MCF 10A (cell line): ENCODE measurements around the gene PTPRR. TPM values are rescaled to one million over a fixed set of nuclear protein-coding genes. Genes with fewer than 3 reads are reported as not detected.

Experiments used
- BruUV-seq: library from RNA; stranded (reverse); fragments of 400-500 nt; replicated peaks from 2 replicates; lab custom pipeline; 2021; lab: Mats Ljungman, UMichigan
- CTCF ChIA-PET: fragments of 300-600 bp; sonication (Branson Sonifier 250); formaldehyde crosslinking; extraction: SDS; loops from one replicate; lab custom pipeline; 2021; ENCODE audit warnings: antibody characterized with exemption, inconsistent platforms; lab: Yijun Ruan, JAX
- POLR2A ChIA-PET: fragments of 300-600, 350-650 bp; sonication (Branson Sonifier 250); formaldehyde crosslinking; extraction: SDS; loops from one replicate; lab custom pipeline; 2020; ENCODE audit warnings: antibody characterized with exemption, inconsistent platforms; lab: Yijun Ruan, JAX
- DNase-seq: peaks from one replicate; pipeline ENCODE4 v3.0.0-alpha.2; 2018; ENCODE audit not compliant: unreplicated experiment
- H3K27ac Mint-ChIP-seq: one replicate; pipeline ENCODE4 v1.8.0; 2022; ENCODE audit warnings: mild to moderate bottlenecking, low read depth, mixed read lengths; ENCODE audit not compliant: unreplicated experiment
- H3K27me3 Mint-ChIP-seq: one replicate; pipeline ENCODE4 v1.8.0; 2022; ENCODE audit warnings: mixed read lengths; ENCODE audit not compliant: insufficient read depth, unreplicated experiment
- H3K36me3 Mint-ChIP-seq: one replicate; pipeline ENCODE4 v1.8.0; 2022; ENCODE audit warnings: mild to moderate bottlenecking, moderate library complexity, mixed read lengths; ENCODE audit not compliant: insufficient read depth, unreplicated experiment
- H3K4me1 Mint-ChIP-seq: one replicate; pipeline ENCODE4 v1.8.0; 2022; ENCODE audit warnings: mixed read lengths; ENCODE audit not compliant: insufficient read depth, unreplicated experiment
- H3K4me3 Mint-ChIP-seq: one replicate; pipeline ENCODE4 v1.8.0; 2022; ENCODE audit warnings: mild to moderate bottlenecking, moderate library complexity, mixed read lengths; ENCODE audit not compliant: unreplicated experiment
- H3K9me3 Mint-ChIP-seq: one replicate; pipeline ENCODE4 v1.8.0; 2022; ENCODE audit warnings: mixed read lengths; ENCODE audit not compliant: unreplicated experiment
- CTCF ChIP-seq: fragments of 200-600 bp; IDR thresholded peaks from one replicate; pipeline ENCODE4 v1.8.0; 2022; ENCODE audit warnings: antibody characterized with exemption, mild to moderate bottlenecking; ENCODE audit not compliant: unreplicated experiment
- intact Hi-C: fragments of 100-400 bp; cut with micrococcal nuclease; formaldehyde crosslinking; loops from 2 replicates; pipeline ENCODE4 v1.14.1; 2022
- total RNA-seq: library from RNA; stranded (reverse); gene quantifications from 2 replicates; pipeline ENCODE4 v1.2.3, GENCODE V29; 2022

PTPRR gene
- total RNA-seq, 1 experiment from 2014 or later: not detected

- intact Hi-C loops: no loop called here
- BruUV-seq: no TSS peak
- Mint-ChIP-seq H3K27me3 (no peaks in the 10 kb centered on the region), H3K9me3 (peaks cover 2% of the 10 kb centered on the region), H3K4me3 (no peak overlapping the region), H3K4me1 (peaks cover 12% of the 10 kb centered on the region), H3K36me3 (no peaks in the 10 kb centered on the region), H3K27ac (no peak overlapping the region)
- TF ChIP-seq CTCF: no peak
- POLR2A ChIA-PET: no interaction called here
- DNase-seq: no peak
- CTCF ChIA-PET: no interaction called here
Measured at GRCh38 chr12:70795608-70796007, 124.9 kb downstream of the PTPRR start.

- POLR2A ChIA-PET: interaction anchor here (0.7 to 1.9 kb wide), 2 partner anchors 11 to 13 kb away, joined by 4 read pairs; no protein-coding TSS in a partner anchor
- intact Hi-C loops: no loop called here
- Mint-ChIP-seq H3K36me3 (no peaks in the 10 kb centered on the region), H3K4me1 (peaks cover 12% of the 10 kb centered on the region), H3K4me3 (no peak overlapping the region), H3K9me3 (peaks cover 9% of the 10 kb centered on the region), H3K27me3 (no peaks in the 10 kb centered on the region), H3K27ac (no peak overlapping the region)
- no TSS peak for BruUV-seq
- no peak for DNase-seq
- CTCF ChIA-PET: interaction anchor here (0.7 kb wide), 1 partner anchor 30 kb away, joined by 3 read pairs; no protein-coding TSS in a partner anchor
- no peak for TF ChIP-seq CTCF
Measured at GRCh38 chr12:70794131-70794530, 126.4 kb downstream of the PTPRR start.

GRCh38 chr12:70788774-70789173 lies 131.8 kb downstream of the PTPRR start:
- POLR2A ChIA-PET: no interaction called here
- Mint-ChIP-seq H3K36me3 (no peaks in the 10 kb centered on the region), H3K4me3 (no peak overlapping the region), H3K9me3 (peaks cover 9% of the 10 kb centered on the region), H3K27ac (no peak overlapping the region), H3K4me1 (no peaks in the 10 kb centered on the region), H3K27me3 (no peaks in the 10 kb centered on the region)
- no peak for TF ChIP-seq CTCF
- CTCF ChIA-PET: interaction anchor here (0.6 to 0.7 kb wide), 2 partner anchors 12 to 1122 kb away, joined by 3 read pairs; no protein-coding TSS in a partner anchor
- intact Hi-C loops: no loop called here
- no peak for DNase-seq
- no TSS peak for BruUV-seq

- Mint-ChIP-seq H3K36me3 (no peaks in the 10 kb centered on the region), H3K27ac (no peak overlapping the region), H3K27me3 (no peaks in the 10 kb centered on the region), H3K4me3 (no peak overlapping the region), H3K4me1 (no peaks in the 10 kb centered on the region), H3K9me3 (peaks cover 9% of the 10 kb centered on the region)
- intact Hi-C loops: no loop called here
- ChIA-PET POLR2A (no interaction called here), CTCF (no interaction called here)
- DNase-seq: no peak
- BruUV-seq: no TSS peak
- no peak for TF ChIP-seq CTCF
Measured at GRCh38 chr12:70787612-70788011, 132.9 kb downstream of the PTPRR start.
